ENCODE data around the gene PSG7.
"Not testable (repeated sequence)": the region's sequence is repeated elsewhere in the genome, so short reads cannot be mapped to it uniquely, and the experiment has no call there.

The PSG7 gene

DNA sequence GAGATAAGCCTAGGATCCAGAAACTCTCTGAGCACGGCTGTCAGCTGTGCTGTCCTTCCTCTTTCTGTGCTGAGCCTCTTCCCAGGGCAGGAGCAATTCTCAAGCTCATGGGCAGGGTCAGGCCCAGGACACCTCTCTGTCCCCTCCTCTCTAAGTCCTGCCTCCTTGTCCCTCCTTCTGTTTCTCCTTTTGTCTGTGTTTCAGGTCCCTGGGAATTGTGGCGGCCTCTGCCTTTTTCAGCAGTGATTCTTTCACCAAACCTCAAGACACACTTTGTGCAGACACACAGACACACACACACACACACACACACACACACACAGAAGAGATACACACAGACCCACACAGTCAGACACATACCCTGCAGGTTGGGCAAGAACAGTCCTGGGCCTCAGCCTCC is 57.4 kb downstream of the PSG7 start, which contains the start of gene PSG1:
PSG1 (minus strand) TSS at position 101 of the 400 bp plus-strand sequence. CDS start 132 bp downstream, outside the sequence.
- H3K4me2 ChIP-seq (ENCODE audit: low read depth, low read length, poor library complexity, severe bottlenecking) = no peak within 1 kb of the TSS
- no peak for TF ChIP-seq EZH2phosphoT487 (conservative IDR thresholded peaks at IDR 0.05; ENCODE audit: low read length)
- TF ChIP-seq, protein P1, sequence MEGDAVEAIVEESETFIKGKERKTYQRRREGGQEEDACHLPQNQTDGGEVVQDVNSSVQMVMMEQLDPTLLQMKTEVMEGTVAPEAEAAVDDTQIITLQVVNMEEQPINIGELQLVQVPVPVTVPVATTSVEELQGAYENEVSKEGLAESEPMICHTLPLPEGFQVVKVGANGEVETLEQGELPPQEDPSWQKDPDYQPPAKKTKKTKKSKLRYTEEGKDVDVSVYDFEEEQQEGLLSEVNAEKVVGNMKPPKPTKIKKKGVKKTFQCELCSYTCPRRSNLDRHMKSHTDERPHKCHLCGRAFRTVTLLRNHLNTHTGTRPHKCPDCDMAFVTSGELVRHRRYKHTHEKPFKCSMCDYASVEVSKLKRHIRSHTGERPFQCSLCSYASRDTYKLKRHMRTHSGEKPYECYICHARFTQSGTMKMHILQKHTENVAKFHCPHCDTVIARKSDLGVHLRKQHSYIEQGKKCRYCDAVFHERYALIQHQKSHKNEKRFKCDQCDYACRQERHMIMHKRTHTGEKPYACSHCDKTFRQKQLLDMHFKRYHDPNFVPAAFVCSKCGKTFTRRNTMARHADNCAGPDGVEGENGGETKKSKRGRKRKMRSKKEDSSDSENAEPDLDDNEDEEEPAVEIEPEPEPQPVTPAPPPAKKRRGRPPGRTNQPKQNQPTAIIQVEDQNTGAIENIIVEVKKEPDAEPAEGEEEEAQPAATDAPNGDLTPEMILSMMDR (IDR thresholded peaks at IDR 0.05; ENCODE audit: insufficient read depth, low read length, poor library complexity, severe bottlenecking) = no peak
- no peak within 1 kb of the TSS for H3K4me3 ChIP-seq (ENCODE audit: insufficient read depth, low read length, poor library complexity, severe bottlenecking)
- H3K9me2 ChIP-seq (replicated peaks; ENCODE audit: insufficient read depth, low read length) = no peaks in the 10 kb centered on the region
- no peaks in the 10 kb centered on the region for H3K27me3 ChIP-seq (ENCODE audit: low read length)
- no peaks in the 10 kb centered on the region for H3F3A ChIP-seq (ENCODE audit: insufficient read depth)
- no peaks in the 10 kb centered on the region for H3K36me3 ChIP-seq (ENCODE audit: low read length)
- H3K9ac ChIP-seq (ENCODE audit: low read length) = no peak within 1 kb of the TSS
- no peaks in the 10 kb centered on the region for H3K79me2 ChIP-seq (ENCODE audit: insufficient read depth, low read length)
- no peaks in the 10 kb centered on the region for H3K9me3 ChIP-seq (ENCODE audit: insufficient read depth, low read length)
- no peak within 1 kb of the TSS for H2AFZ ChIP-seq (ENCODE audit: low read depth, low read length, severe bottlenecking)
- no peak within 1 kb of the TSS for H3K27ac ChIP-seq (ENCODE audit: low read depth, low read length)
- H4K20me1 ChIP-seq (ENCODE audit: low read depth, low read length) = no peaks in the 10 kb centered on the region

- not testable (repeated sequence) for H3K9me2 ChIP-seq (replicated peaks; ENCODE audit: insufficient read depth, low read length); H3K27ac ChIP-seq (ENCODE audit: low read depth, low read length); H3K9ac ChIP-seq (ENCODE audit: low read length); H3K79me2 ChIP-seq (ENCODE audit: insufficient read depth, low read length); H3K9me3 ChIP-seq (ENCODE audit: insufficient read depth, low read length); H3K4me2 ChIP-seq (ENCODE audit: low read depth, low read length, poor library complexity, severe bottlenecking); H3F3A ChIP-seq (ENCODE audit: insufficient read depth); H2AFZ ChIP-seq (ENCODE audit: low read depth, low read length, severe bottlenecking); H3K27me3 ChIP-seq (ENCODE audit: low read length); H4K20me1 ChIP-seq (ENCODE audit: low read depth, low read length); H3K4me3 ChIP-seq (ENCODE audit: insufficient read depth, low read length, poor library complexity, severe bottlenecking); H3K36me3 ChIP-seq (ENCODE audit: low read length)
Observed at GRCh38 chr19:42876596-42876995, 60.4 kb downstream of the PSG7 start.

DNA sequence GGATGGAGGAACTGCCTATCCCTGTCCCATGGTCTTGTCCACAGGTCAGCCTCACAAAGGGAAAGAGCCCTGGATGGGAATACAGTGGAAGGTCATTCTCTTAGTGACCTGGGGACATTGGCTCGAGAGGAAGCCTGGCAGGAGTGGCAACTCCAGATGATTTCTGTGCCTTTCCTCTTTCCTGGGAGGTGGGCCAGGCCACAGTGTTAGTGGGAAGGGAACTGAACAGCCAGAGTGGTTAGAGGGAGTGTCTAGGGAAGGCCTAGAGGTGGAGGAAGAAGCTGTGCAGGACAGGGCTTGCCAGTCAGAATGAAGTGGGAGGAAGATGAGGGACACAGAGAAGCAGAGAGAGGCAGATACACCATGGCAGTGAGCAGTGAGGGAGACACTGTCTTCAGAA is 61.1 kb downstream of the PSG7 start:
- H3K27me3 ChIP-seq (ENCODE audit: low read length); H3K9me3 ChIP-seq (ENCODE audit: insufficient read depth, low read length); H3K36me3 ChIP-seq (ENCODE audit: low read length); H3K4me2 ChIP-seq (ENCODE audit: low read depth, low read length, poor library complexity, severe bottlenecking); H3K9me2 ChIP-seq (replicated peaks; ENCODE audit: insufficient read depth, low read length); H3K9ac ChIP-seq (ENCODE audit: low read length); H3K27ac ChIP-seq (ENCODE audit: low read depth, low read length); H3K79me2 ChIP-seq (ENCODE audit: insufficient read depth, low read length); H3F3A ChIP-seq (ENCODE audit: insufficient read depth); H2AFZ ChIP-seq (ENCODE audit: low read depth, low read length, severe bottlenecking); H3K4me3 ChIP-seq (ENCODE audit: insufficient read depth, low read length, poor library complexity, severe bottlenecking); H4K20me1 ChIP-seq (ENCODE audit: low read depth, low read length): not testable (repeated sequence)

DNA sequence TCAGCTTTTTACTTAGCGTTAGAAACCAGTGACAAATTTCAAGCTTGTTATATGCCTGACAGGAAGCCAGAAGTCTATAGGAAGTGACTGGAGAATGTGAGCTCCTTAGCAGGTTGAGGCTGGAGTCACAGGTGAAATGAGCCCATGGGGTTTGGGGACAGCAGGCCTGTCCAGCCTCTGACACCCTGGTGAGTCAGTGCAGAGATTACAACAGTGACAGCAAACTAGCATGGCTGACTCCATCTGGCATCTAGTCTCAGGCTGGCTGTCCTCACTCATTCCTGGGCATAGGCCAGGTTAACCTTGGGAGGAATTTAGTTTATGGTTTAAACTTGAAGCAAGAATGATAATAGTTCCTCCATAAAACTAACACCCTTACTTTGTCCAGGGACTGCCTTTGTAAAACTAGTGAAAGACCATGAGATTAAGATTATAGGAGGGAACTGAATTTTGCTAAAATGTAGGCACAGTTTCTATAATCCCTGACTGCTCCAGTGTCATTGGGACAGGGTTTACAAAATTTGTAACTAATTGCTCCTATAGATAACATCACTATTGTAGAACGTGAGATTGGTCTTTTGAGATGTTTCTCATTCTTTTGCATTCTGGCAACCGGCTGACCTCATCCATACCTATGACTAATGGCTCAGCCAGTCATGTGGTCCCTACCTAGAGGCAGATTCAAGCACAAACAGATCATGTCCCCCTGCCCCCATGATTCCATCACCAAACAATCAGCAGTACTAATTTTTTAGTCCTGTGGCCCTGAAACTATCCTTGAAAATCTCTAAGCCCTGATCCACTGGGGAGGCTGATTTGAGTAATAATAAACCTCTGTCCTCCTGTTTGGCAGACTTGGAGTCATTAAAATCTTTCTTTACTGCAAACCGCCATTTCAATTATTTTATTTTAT is 61.9 kb downstream of the PSG7 start:
- H3K9me2 ChIP-seq (replicated peaks; ENCODE audit: insufficient read depth, low read length); H3K27ac ChIP-seq (ENCODE audit: low read depth, low read length); H3F3A ChIP-seq (ENCODE audit: insufficient read depth); H3K4me2 ChIP-seq (ENCODE audit: low read depth, low read length, poor library complexity, severe bottlenecking); H3K4me3 ChIP-seq (ENCODE audit: insufficient read depth, low read length, poor library complexity, severe bottlenecking); H3K36me3 ChIP-seq (ENCODE audit: low read length); H4K20me1 ChIP-seq (ENCODE audit: low read depth, low read length); H3K9ac ChIP-seq (ENCODE audit: low read length); H3K27me3 ChIP-seq (ENCODE audit: low read length); H3K9me3 ChIP-seq (ENCODE audit: insufficient read depth, low read length); H2AFZ ChIP-seq (ENCODE audit: low read depth, low read length, severe bottlenecking); H3K79me2 ChIP-seq (ENCODE audit: insufficient read depth, low read length): not testable (repeated sequence)

- H3K9me3 ChIP-seq (ENCODE audit: insufficient read depth, low read length); H4K20me1 ChIP-seq (ENCODE audit: low read depth, low read length); H3K9me2 ChIP-seq (replicated peaks; ENCODE audit: insufficient read depth, low read length); H3K36me3 ChIP-seq (ENCODE audit: low read length); H2AFZ ChIP-seq (ENCODE audit: low read depth, low read length, severe bottlenecking); H3F3A ChIP-seq (ENCODE audit: insufficient read depth); H3K4me3 ChIP-seq (ENCODE audit: insufficient read depth, low read length, poor library complexity, severe bottlenecking); H3K79me2 ChIP-seq (ENCODE audit: insufficient read depth, low read length); H3K27me3 ChIP-seq (ENCODE audit: low read length); H3K9ac ChIP-seq (ENCODE audit: low read length); H3K27ac ChIP-seq (ENCODE audit: low read depth, low read length); H3K4me2 ChIP-seq (ENCODE audit: low read depth, low read length, poor library complexity, severe bottlenecking): not testable (repeated sequence)
Observed at GRCh38 chr19:42874136-42874535, 62.9 kb downstream of the PSG7 start.

Data from SU-DHL-6 (cell line).